Endometrial microvascular endothelial cells (primary cell): ENCODE results near the gene MAPK1IP1L. TPM values are rescaled to one million over a fixed set of nuclear protein-coding genes. Genes with fewer than 3 reads are reported as not detected.
"Not testable (repeated sequence)": the region's sequence is repeated elsewhere in the genome, so short reads cannot be mapped to it uniquely, and the experiment has no call there.

Source experiments
- in situ Hi-C: cut with HindIII; loops from 2 replicates; pipeline ENCODE4 v1.10.0; 2017; ENCODE audit warnings: low sequenced_read_pairs, low pct_unique_long_range_greater_than_20kb; ENCODE audit errors: inconsistent ontology term
- total RNA-seq: library from RNA; depleted of rRNA; stranded (reverse); fragments of >200 nt; gene quantifications from one replicate; pipeline ENCODE4 v1.2.3, GENCODE V29; 2015; ENCODE audit errors: inconsistent ontology term

MAPK1IP1L gene
- total RNA-seq = 104 TPM

DNA sequence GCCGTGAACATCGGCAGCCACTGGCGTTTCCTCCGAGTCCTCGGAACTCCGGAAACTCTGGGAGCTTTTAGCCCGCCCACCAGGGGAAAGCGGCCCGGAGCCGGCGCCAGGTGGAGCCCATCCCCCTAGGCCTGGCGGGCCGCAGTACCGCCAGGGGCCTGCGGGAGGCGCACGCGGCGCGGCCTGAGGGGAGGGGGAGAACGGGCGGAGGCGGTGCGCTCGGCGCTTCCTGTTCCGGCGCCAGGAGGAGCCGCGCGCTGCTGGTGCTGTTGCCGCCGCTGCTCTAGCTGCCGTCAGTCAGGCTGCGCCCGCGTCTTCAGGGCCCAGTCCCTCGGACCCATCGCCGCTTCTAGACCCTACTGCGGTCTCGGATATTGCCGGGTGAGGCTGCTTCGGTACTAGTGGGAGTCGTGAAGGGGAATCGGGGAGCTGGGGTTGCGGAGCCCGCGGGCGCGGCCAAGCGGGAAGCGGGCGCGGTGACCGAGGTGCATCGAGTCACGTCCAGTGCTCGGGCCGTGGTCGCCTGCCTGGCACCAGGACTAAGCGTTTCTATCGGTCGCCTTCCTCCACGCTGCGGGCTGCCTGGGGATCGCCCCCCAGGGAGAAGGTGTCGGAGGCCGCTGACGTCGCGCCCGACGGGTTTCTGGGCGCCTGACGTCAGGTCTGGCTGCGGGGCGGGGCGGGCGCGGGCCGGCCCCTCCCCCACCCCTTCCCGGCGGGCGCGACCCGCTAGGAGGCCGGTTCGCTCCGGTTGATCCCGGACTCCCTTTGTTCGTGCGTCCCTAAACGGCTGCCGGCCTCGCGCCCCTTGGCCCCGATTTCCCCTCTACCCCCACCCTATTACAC is at the start of gene MAPK1IP1L:
TSS of gene MAPK1IP1L (plus strand) at position 225 of the 846 bp plus-strand sequence. CDS start 10,037 bp downstream, outside the sequence.
- in situ Hi-C loops = no loop called here

DNA sequence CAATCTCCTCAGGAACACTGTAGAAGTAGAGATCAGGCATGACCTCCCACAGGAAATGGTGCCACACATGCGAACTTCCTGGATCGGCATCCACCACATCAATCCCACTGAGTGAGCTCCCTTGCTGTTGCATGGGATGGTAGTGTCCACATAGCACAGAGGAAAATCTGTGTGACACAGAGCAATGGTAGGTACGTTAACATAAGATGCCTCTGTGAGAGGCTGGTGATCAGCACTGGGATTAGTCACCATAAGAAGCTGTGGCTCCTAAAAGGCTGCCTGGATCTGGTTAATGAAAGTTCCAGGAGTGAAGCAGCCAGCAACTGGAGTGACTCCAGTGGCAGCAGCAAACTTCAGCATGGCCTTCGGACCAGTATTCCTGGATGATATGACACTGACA is 46.4 kb upstream of the MAPK1IP1L start:
- in situ Hi-C loops = no loop called here

DNA sequence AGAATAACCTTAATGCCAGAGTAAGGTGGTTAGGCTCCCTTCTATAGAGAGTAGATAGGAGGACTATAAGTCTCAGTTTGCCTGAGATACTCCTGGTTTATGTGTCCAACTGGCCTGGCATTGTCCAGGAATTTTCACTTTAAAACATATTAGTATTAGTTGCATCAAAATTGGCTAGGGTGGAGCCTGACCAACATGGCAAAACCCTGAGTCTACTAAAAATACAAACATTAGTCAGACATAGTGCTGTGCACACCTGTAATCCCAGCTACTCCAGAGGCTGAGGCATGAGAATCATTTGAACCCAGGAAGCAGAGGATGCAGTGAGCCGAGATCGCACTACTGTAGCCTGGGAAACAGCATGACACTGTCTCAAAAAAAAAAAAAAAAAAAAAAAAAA is 36.4 kb upstream of the MAPK1IP1L start:
- in situ Hi-C loops = no loop called here

DNA sequence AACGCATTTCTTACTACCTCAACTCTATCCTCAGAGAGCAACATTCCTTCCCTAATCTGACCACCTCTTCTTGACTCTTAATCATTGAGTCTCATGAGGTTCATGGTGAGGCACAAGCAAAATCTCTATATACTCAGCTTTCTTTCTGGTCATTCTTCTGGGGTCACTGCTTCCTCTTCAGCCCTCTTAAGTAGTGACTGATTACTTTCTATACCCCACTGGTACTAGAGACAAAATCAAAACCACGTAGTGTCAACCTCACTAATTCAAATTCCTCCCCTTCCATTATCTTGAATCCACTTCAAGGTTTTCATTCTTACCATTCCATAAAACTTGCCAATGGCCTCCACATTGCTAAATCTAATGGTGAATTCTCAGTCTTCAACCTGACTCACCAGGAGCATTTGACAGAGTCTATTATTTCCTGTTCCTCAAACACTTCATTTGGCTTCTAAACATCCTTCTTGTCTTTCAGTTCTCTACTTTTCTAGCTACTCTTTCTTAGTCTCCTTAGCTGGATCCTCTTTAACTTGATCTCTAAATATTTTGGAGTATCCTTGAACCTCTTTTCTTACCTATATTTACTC is 31.4 kb upstream of the MAPK1IP1L start:
- in situ Hi-C loops = no loop called here

DNA sequence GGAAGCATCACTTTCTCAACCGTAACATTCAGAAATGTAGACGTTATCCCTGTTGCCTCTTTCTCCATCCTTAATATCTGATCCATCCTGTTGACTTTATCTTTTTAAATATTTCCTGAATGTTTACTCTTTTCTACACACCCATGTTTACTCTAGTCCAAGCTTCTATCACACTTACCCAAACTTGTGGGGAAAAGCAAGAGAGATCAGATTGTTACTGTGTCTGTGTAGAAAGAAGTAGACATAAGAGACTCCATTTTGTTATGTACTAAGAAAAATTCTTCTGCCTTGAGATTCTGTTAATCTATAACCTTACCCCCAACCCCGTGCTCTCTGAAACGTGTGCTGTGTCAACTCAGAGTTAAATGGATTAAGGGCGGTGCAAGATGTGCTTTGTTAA is 27.1 kb upstream of the MAPK1IP1L start:
- in situ Hi-C loops = not testable (repeated sequence)

DNA sequence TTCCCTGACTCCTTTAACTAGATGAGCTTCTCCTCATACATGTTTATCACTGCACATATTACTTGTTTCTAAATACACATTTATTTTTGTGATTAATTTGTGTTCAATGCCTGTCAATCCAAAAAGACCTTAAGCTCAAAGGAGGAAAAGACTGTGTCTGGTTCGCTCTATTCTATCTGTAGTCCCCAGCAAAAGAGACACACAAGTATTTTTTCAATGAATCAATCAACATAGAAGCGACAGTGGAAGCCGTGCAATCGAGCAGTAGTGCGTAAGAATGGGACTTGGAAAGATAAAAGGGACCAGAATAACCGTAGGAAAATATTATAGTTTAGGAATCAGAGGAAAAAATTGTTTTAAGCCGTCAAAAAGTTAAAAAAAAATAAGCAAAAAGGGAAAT is 25.5 kb upstream of the MAPK1IP1L start:
- in situ Hi-C loops = no loop called here

DNA sequence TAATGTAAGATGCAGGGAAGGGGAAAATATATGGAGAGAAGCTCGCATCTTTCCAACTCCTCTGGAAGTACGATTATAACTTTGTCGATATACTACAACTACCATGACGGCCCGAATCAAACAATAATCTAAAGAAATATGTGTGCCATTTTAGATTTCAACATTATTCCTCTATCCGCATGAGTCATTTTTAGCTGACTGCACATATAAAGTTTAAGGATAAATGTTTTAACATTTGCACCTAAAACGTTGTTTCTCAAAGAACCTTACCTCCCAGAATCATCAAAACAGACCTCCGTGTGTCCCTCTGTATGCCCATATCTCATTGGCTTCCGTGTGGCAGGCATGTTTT is 25.0 kb upstream of the MAPK1IP1L start:
- in situ Hi-C loops = no loop called here

DNA sequence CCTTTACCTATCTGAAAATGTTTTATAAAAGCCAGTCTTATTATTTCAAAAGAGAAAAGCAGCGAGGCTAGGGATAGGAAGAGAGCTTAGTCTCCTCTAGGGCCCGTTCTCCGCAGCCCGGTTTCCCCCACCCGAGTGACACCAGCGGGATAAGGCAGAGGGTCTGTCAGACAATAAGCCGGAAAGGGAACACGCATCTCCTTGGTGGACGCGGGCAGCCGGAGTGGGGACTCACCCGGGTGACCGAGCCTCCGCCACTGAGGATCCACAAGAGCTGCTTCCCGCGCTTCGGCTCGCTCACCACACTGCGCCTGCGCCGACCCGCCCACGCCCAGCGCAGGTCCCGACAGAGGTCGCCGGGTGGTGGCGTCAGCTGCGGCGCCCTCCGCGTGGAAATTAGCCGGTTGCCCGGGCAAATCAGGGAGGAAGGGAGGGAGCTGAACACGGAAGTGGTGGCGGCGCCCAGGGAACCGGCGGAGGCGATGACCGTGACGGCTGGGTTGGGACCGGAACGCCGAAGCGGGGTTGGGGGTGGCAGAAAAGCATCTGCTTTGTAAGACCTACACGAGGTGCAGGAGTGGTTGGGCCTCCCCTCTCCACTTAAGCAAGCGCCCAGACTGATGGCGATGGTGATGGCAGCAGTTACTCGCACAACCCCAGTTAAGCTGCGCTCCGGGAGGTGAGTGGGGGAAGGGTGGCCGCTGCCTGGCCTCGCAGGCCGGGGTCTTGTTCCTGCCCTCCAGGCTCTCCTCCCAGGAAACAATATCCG is 24.5 kb upstream of the MAPK1IP1L start, which contains the start of the genes SOCS4 and WDHD1:
TSS of gene SOCS4 (plus strand) at position 444 of the 769 bp plus-strand sequence. CDS start 15,806 bp downstream, outside the sequence.
TSS of gene WDHD1 (minus strand) at position 307 of the 769 bp plus-strand sequence. CDS start 312 bp downstream, outside the sequence.
- in situ Hi-C loops = no loop called here

DNA sequence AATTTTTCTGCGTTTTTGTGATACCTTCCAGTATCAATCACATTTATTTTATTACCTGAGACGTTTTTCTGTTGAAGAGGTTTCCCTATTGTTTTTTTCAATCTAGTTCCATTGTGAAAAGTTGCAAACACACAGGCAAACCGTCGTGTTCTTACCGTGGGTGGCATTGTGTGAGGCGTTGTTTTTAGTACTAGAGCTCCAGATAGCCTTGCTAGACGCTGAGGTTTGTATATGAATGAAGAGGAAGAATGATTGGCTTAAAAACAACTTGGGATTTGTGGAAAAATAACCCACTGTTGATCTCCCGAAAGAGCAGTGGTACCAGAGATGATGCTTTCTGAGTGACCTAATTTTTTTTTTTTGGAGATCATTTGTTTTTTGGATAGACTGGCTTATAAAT is 23.4 kb upstream of the MAPK1IP1L start:
- in situ Hi-C loops = no loop called here

DNA sequence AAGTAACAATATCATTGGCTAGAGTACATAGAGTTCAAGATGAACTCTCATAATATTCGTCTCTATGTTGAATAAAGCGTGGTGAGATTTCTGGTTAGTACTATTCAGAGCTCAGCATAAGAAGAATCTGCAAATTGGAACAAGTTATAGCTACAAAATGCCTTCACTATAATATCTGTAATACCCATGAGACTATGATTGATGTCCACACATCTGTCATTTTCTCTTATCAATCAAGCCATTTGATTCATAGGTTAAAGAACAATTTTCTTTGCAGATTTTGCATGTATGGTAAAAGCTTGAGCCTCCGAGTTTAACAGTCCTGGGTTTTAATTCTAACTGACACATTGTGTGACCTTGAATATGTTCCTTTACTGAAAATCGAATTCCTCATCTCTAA is 23.0 kb upstream of the MAPK1IP1L start:
- in situ Hi-C loops = no loop called here

DNA sequence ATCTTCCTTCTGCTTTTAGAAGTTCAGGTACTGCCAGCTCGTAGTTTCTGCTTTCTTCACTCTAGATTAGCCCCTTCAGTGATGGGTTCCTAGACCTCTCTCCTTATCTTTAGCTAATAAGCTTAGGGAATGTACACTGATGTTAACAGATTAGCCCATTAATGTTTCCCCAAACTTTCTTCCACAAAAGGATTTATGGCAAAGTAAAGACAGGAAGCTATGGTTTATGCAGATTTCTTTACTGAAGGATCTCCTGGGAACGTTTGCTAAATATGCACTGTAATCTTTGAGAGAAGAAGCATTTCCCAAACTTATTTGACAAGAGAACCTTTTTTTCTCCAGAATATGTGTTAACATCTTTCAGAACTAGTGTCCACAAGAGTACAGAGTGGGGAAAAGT is 20.3 kb upstream of the MAPK1IP1L start:
- in situ Hi-C loops = no loop called here

DNA sequence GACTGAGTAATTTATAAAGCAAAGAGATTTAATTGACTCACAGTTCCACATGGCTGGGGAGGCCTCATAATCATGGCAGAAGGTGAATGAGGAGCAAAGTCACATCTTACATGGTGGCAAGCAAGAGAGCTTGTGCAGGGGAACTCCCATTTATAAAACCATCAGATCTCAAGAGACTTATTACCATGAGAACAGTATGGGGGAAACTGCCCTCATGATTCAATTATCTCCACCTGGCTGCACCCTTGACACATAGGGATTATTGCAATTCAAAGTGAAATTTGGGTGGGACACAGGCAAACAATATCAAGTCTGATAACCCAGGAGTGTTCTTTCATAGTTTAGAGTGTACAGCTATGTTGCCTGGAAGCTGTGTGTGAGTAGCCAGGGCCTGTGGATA is 13.5 kb upstream of the MAPK1IP1L start:
- in situ Hi-C loops = not testable (repeated sequence)

DNA sequence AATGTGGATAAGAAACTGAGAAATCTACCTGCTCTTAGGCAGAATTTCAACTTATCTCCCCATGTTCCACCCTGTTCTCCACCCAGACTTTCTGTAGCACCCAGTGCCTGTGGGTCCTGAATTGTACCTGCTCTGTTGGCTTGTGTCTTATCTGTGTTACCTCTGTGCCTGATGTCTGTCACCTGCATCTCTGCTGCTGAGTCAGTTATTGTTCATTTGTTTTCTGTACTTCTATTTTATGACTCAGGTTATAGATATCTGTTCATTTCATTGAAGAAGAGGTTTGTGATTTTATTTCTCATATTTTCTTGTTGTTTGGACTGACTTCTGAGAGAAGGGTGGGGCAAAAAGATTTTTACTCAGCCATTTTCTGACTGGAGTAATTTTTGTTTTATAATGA is 12.7 kb upstream of the MAPK1IP1L start:
- in situ Hi-C loops = no loop called here

DNA sequence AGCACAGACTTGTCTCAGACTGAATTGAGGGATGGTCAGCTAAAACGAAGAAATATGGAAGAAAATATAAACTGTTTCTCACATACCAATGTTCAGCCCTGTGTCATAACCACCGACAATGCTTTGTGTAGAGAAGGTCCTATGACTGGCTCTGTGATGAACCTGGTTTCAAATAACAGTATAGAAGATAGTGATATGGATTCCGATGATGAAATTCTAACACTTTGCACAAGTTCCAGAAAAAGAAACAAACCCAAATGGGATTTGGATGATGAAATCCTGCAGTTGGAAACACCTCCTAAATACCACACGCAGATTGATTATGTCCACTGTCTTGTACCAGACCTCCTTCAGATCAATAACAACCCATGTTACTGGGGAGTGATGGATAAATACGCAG is 7.9 kb upstream of the MAPK1IP1L start:
- in situ Hi-C loops = no loop called here

DNA sequence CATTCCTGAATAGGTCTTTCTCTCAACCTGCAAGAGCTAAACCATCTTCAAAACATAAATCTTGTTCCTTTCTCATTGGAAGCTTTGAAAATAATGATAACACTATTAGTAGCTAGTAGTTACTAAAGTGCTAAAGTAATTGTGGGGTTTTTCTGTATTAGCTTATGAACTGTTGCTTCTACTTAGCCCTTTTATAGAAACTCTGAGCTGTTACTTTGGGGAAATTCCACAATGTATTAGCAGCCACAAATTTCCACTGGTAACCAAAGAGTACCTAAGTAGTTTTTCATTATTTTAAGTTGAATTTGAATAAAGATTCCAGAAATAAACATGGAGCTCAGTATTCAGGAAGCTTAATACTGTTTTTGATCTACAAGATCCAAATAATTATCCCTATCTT is 6.4 kb upstream of the MAPK1IP1L start:
- in situ Hi-C loops = no loop called here

DNA sequence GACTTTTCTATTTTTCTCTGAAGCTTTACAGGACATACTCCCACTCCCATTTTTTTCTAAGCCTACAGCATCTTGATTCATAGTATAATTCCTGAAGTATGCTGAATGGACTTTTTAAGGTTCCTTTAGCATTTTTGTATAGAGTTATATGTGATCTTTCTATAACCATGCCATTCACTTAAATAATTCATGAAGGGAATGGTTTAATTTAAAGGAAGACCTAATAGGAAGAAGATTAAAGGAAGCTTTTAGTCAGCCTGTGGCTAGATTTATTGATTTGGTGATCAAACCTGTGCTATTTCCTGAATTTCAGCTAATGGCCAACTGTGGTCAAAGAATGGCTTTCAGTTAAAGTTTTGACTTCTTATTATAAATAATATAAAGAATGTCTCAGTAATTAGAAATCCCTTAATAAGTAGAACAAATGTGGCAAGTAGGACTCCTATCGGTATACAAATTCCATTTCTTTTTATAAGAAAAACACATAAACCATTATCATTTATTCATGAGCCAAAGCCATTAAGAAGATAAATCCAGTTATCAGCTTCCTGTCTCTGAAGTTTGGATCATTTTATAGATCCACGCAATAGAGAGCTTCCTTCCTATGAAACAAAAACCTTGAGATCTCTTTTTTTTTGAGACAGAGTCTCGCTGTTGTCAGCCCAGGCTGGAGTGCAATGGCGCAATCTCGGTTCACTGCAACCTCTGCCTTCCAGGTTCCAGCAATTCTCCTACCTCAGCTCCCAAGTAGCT is 4.0 kb upstream of the MAPK1IP1L start:
- in situ Hi-C loops = no loop called here

DNA sequence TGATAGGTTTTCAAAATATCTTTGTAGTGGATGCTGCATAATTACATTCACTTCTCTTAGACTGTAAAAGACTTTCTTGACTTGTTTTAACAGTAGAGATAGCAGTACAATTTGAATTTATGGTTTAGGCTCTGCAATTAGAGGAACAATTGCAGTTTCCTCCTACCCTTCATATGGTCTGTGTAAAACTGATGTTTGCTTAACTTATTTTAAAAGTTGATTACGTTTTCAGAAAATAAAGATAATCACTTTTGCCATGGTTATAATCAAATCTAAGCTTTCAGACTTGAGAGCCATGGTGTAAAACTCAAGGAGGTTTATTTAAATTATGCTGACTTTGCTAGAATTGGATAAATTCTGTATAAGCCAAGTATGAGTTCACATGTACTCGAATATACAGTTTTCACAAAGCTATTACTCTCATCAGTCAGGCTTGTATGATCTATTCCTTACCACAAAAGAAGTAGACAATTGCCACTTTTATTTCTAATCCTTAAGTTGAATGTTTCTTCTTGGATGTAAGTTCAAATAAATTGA is 2.5 kb upstream of the MAPK1IP1L start:
- in situ Hi-C loops = no loop called here

DNA sequence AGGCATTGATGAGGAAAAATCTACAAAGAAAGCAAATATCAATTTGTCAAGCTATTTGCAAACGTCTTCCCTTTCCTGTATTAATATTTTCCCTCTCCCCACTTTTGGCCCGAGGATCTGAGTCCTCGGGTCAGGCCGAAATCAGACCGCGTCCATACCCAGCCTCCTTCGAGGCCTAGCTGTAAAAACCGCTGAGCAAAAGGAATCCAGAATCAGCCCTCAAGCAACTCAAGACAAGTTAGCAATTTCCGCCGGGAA is 353 bp upstream of the MAPK1IP1L start:
- in situ Hi-C loops = no loop called here
